HG03025 (cell line): Measurements from ENCODE around the gene SRPK3.
"Not testable (repeated sequence)": the region's sequence is repeated elsewhere in the genome, so short reads cannot be mapped to it uniquely, and the experiment has no call there.

ENCODE experiments used
- ATAC-seq: cut with Tn5 transposase; IDR thresholded peaks from one replicate; pipeline ENCODE4 v1.9.1; 2021; ENCODE audit warnings: mild to moderate bottlenecking, moderate library complexity; ENCODE audit not compliant: unreplicated experiment, low FRiP score

The SRPK3 gene

DNA sequence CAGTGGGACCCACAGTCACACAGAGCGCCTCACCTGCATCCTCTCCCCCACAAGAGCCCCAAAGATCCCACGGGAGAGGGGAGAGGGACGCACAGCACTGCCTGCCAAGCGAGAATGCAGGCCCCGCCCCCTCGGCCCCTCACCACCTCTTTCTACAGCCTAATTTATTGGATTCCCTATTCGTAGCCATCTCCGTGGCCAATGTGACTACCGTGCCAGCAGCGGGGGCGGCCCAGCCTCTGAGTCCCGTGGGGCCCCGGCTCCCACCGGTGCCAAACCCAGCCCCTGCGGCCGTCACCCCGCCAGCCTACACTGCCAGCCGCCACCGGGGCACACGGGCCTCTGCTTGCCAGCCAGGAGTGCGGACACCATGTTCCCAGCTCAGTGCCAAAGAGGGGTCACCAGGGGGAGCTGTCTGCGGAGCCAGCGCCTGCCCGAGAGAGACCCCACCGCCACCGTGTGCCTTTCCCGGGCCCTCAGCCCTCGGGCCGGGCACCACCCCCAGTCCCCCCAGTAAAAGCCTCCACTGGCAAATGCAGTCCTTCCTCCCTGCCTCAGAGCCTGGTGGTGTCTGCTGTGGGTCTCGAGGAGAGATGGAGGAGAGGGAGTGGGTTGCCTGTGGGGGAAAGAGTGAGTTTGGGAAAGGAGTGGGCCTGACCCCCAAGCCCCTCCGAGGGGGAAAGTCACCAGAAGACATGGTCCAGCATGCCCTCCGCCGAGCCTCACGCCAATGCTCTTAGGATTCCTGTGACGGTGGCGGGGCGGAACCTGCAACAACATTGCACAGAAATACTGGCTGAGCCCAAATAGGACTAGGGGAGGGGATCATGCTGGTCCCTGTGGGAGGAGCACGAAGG, 36.4 kb upstream of the SRPK3 start:
- no peak for ATAC-seq

DNA sequence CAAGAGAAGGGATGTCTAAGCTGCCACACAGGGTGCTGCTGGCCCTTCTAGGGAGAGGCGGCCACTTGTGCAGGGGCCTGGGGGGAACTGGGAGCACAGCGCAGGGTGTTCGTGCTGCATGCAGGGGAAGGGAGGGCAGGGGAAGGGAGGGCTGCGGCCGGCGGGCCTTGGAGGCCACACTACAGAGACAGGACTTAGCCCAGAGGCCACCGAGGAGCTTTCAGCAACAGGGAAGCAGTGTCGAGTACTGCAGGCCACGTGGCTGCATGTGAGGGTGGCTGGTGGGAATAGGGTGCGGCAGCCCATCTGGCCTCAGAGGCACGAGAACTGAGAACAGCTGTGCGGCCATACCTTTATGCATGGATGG, 35.8 kb upstream of the SRPK3 start:
- ATAC-seq, result not testable (repeated sequence)

DNA sequence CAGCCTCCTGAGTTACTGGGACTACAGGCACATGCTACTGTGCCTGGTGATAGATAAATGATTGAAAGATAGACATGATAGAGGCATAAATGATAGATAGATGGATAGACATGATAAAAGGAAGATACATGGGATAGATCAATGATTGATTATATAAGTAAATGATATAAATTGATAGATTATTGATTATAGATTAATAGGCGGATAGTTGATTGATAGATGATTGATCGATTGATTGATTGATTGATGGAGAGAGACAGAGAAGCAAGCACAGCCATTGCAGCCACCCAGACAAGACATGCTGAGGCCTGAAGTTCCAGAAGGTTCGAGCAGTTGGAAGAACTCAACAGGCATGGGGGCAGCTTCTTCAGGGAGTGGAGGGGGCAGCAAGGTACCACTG, 34.5 kb upstream of the SRPK3 start:
- ATAC-seq, result no peak

DNA sequence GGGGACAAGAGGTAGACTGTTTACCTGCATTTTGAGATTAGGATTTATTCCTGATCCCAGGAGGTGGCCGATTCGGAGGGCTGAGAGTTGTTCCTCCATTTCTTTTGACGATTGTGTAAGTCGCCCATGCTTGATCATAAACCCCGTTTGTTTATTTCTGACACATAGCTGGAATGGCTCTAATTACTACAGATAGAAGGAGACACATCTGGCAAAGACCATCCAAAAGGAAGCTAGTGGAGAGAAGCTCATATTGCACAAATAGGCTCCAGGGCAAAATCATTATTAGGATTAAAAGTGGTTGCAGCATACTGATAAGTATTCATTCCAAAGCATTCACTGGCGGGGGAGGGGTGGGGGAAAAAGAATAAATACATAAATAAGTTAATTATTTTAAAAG, 33.9 kb upstream of the SRPK3 start:
- ATAC-seq, result not testable (repeated sequence)

DNA sequence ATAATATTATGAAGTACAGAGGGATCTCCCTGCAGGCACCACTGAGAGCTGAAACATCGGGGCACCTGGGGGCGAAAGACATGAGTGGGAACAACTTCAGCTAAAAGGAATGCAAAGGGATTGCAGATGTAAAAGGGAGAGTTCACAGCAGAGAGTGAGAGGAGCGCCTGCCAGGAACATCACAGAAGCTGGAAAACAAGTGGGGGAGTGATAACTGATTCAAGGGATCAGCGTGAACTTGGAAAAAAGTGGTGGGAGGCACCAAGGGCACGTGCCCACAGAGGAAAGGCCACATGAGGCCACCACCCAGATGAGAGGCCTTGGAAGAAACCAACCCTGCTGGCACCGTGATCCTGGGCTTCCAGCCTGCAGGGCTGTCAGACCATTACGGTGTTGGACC, 31.8 kb upstream of the SRPK3 start:
- ATAC-seq, result not testable (repeated sequence)

DNA sequence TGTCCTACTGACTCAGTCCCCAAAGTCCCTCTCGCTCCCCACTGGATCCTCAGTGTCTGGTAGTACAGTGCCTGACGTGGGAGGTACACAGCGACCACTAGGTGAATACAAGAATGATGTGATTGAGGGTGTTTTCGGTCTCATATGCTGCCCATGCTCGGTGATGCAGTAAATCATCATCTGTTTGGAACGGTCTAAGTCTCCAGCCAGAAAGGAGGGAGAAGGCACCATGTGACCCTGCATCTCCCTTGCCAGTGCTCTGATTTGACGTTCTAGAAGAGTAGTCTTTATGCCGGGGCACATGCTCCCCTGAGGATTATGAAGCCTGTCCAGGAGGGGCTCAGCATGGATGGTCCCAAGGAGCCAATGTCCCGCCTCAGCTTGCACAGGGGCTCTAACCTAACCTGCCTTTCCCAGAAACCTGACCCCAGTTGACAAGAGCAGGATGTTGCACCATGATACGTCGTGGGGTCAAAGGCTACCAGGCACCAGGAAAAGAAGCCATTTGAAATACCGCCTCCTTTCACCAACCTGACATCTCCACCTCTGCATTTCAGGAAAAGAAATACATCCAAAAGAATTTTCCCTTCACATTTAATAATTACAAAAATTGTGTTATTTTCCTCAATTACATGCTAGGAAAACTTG, 30.6 kb upstream of the SRPK3 start:
- no peak for ATAC-seq

DNA sequence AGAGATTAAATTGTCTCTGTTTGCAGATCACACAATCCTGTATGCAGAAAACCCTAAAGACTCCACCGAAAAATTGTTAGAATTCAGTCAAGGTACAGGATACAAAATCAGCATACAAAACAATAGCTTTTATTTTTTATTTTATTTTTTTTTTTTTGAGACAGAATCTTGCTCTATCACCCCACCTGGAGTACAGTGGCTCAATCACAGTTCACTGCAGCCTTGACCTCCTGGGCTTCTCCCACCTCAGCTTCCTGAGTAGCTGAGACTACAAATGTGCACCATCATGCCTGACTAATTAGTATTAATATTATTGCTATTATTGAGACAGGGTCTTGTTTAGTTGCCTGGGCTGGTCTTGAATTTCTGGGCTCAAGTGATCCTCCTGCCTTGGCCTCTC, 25.7 kb upstream of the SRPK3 start:
- no peak for ATAC-seq

DNA sequence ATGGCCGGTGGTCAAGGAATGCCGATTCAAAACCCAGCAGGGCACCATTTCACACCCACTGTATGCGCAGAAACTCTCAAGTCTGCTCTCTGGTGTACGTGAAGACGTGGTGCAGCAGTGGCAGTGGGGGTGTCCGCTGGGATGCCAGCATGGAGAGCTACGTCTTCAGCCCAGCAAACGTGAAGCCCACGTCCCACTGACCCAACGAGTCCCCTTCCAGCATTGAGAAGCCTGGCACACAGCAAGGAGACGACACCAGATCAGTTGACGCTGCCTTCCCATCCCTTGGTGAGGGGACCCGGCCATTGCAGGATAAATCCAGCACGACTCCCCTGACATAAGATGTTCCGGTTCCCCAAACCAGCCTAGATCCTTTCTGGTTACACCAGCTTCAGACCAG, 19.0 kb upstream of the SRPK3 start:
- no peak for ATAC-seq

DNA sequence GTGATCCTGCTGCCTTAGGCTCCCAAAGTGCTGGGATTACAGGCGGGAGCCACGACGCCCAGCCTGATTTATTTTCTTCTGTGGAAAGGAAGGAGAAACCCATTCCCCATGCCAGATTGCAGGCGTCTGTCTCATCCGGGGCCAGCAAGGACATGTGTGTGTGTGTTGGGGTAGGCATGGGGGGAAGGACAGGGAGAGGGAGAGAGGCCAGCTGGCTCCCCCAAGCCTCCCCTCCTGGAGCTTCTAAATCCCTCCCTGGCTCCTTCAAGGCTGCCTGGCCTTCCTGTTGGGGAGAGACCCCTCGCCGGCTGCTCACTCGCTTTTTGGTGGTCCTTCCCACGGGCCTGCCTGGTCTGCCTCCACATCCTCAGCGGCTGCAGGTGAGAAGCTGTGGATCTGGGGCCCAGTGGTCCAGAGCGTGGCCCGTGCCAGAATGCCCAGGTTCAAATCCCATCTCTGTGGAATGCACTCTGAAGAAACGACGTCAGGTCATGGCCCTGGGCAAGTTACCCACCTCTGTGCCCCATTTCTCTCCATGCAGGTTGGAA, 18.1 kb upstream of the SRPK3 start:
- ATAC-seq, result no peak

DNA sequence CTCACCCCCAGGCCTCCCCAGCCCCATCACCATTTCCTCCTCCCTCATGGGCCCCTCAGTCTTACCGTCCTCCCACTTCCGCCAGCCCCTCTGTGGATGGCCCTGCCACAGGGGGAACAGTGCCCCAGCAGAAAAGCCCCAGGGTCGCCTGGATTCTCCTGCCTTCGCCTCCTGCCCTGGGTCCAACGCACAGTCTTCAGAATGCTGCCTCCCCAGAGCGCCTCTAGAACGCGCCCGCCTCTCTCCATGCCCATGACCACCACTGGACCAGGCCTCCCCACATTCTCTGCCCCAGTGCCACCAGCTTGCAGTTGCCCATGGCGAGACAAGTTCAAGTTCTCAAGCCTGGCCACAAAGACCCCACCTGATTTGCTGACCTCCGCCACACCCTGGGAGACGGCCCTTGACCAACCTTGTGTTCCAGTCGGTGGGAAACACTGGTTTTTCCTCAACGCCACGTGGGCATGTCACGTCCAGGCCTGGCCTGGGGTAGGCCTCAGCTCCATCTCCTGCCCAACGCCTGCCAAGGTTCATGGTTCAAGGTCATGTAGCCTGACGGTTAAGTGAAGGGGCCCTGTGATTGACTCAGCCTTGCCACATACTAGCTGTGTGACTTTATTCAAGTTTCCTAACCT, 17.4 kb upstream of the SRPK3 start:
- no peak for ATAC-seq

DNA sequence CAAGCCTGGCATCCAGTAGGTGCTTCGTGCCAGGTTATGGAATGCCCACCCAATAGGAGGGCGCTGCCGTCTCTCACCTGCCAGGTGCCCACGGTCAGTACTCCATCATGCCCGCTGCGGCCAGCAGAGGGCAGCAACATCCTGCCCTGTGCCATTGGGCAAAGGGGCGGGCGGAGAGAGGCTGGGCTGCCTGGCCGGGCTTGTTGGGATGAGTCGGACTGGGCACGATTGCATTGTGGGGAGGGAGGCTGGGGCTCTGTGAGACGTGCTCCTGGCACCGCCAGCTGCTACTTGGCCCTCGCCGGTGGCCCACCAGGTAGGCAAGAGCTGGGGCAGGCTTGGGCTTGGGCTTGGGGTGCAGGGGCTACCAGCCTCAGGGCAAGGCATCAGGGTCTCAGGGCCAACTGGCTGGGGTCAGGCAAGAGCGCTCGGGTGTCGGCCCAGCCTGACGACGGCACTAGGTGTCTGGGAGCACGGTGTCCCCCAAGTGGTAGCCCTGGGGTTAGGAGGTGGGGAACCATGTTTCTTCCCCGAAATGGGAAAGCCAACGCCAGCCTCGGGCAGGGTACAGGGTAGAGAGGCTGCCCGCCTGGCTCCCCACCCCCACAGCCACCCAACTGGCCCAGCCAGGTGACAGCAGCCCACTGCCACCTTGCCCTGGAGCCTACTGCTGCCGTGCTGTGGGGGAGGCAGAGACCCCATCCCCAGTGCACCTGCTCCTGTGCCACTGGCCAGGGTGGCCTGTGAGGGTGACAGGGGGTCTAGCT, 16.7 kb upstream of the SRPK3 start, which contains the start of gene PLXNB3:
PLXNB3 (plus strand) TSS at position 261 of the 767 bp plus-strand sequence. CDS start 1,287 bp downstream, outside the sequence.
- ATAC-seq, result no peak

DNA sequence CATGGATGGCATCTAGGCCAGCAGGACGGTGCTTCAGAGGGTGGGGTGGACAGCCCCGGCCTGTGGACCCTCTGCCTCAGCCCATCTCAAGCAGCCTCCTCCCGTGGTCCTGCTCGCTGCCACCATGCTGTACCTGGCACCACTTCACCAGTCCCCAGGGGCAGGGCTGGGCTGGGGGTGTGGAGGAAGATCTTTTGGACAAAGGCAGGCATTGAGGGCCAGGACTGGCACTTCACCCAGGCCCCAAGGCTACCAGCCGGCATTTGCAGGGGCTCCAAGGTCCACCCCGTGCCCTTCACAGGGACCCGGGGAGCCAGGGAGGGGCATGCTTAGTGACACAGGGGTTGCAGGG, 16.1 kb upstream of the SRPK3 start:
- no peak for ATAC-seq

DNA sequence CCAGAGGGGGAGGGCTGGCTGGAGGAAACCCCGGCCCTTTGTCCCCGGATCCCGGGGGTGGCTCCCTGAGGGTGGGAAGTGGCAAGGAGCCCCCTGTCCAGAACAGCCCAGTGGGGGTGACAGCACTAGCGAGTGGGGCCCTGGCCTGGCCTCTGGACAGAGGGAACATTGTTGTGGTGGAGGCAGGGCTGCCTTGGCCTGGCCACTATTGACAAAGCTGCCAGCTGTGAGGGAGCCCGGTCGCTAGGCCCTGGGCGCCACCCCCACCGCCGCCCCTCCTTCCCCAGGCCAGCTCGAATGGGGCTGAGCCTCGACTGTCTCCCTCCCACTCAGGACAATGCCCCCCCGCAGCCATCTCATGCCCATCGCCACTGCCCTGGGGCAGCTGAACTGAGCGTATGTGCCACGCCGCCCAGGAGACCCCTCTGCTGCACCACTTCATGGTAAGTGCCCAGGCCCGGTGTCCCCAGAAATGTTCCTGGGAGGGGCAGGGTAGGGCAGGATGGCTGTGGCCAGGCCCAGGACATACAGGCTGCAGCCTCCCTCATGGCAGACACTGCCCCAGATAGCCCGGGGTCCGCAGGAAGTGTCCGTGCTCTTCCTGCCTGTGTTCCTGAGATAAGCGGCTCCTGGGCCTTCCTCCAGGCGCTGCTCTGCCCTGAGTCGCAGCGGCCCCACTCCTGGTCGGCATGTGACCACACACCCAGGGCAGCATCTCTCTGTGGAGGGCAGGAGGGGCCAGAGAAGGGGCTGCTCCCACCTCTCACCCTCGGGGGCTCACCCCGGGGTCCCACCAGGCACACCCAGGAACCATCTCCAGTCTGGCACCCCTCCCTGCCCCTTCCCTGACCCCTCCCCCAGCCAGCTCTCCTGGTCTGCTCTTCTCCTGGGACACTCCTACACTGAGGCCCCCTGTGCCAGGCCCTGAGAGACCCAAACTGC, 15.4 kb upstream of the SRPK3 start:
- ATAC-seq, result no peak

DNA sequence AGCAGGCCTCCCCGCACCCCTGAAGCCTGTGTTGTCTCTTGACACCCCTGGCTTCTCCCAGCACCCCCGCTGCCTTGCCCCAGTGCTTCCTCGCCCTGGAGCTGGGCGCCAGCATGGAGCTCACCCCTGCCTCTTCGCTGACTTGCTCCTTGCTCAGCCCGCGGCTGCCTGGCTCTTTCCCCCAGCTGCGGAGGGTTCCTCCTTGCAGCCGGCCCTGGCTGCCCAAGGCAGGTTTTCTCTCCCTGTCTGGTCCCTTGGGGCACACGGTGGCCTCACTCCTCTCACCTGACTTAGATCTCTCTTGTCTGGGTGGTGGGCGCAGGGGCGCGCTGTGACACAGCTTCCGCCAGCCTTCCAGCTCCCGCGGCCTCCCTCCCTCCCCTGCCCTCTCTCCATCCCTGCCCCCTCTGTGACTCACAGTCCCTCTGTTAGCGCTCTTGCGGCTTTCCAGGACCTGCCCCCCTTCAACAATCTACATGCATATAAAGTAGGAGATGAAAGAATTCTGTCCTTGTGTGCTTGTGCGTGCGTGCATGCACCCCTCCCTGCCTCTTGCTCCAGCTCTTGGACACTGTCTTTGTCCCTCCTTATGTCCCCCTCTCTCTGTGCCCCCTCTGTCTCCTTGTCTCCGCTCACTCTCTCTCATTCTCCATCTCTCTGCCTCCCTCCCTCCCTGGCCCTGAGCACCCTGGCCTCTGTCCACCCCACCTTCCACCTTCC, 14.6 kb upstream of the SRPK3 start:
- ATAC-seq, result no peak

DNA sequence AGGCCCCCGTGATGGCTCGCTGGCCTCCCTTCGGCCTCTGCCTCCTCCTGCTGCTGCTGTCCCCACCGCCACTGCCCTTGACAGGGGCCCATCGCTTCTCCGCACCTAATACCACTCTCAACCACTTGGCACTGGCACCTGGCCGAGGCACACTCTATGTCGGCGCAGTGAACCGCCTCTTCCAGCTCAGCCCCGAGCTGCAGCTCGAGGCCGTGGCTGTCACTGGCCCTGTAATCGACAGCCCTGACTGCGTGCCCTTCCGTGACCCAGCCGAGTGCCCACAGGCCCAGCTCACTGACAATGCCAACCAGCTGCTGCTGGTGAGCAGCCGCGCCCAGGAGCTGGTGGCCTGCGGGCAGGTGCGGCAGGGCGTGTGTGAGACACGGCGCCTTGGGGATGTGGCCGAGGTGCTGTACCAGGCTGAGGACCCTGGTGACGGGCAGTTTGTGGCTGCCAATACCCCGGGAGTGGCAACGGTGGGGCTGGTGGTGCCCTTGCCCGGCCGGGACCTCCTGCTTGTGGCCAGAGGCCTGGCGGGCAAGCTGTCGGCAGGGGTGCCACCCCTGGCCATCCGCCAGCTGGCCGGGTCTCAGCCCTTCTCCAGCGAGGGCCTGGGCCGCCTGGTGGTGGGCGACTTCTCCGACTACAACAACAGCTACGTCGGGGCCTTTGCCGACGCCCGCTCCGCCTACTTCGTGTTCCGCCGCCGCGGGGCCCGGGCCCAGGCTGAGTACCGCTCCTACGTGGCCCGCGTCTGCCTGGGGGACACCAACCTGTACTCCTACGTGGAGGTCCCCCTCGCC, 13.8 kb upstream of the SRPK3 start:
- no peak for ATAC-seq

DNA sequence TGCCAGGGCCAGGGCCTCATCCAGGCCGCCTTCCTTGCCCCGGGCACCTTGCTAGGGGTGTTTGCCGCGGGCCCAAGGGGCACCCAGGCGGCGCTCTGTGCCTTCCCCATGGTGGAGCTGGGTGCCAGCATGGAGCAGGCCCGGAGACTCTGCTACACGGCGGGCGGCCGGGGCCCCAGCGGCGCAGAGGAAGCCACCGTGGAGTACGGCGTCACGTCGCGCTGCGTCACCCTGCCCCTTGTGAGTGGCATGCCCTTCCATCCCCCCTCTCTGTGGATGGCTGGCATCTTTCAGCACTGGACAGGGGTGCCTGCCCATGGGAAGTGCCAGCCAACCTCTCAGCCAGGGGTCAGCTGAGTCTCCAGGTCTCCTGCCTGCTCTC, 13.2 kb upstream of the SRPK3 start:
- no peak for ATAC-seq

DNA sequence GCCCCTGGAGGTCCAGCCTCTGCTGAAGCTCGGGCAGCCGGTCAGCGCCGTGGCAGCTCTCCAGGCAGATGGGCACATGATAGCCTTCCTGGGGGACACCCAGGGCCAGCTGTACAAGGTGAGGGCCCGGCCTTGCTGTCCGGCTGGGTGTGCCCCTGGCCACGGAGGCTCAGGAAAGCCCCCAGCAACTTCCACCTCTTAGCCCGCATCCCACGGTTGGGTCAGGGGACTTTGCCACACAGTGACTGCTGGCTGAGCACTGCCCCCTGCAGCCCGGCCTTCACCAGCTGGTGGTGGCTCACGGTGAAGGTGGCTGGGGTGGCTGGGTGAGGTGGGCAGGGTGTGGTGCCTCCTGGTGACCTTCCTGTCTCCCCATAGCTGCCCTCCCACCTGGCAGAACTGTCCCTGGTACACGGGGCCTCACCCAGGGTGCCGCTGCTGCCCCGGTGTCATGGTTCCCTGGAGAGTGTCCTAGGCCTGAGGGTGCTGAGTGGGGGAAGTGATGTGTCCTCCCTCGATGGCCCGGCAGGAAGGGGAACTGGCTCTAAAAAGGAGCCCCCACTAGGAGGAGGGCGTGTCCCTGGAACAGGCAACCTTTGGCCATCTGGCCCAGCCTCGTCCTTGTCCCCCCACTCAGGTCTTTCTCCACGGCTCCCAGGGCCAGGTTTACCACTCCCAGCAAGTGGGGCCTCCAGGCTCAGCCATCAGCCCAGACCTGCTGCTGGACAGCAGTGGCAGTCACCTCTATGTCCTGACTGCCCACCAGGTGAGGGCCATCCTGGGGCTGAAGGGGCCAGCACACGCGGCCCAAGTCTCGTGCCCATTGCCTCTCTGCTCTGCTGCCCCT, 12.3 kb upstream of the SRPK3 start:
- ATAC-seq, result no peak
